ENCODE measurements around the gene PAFAH2.

PAFAH2 gene

DNA sequence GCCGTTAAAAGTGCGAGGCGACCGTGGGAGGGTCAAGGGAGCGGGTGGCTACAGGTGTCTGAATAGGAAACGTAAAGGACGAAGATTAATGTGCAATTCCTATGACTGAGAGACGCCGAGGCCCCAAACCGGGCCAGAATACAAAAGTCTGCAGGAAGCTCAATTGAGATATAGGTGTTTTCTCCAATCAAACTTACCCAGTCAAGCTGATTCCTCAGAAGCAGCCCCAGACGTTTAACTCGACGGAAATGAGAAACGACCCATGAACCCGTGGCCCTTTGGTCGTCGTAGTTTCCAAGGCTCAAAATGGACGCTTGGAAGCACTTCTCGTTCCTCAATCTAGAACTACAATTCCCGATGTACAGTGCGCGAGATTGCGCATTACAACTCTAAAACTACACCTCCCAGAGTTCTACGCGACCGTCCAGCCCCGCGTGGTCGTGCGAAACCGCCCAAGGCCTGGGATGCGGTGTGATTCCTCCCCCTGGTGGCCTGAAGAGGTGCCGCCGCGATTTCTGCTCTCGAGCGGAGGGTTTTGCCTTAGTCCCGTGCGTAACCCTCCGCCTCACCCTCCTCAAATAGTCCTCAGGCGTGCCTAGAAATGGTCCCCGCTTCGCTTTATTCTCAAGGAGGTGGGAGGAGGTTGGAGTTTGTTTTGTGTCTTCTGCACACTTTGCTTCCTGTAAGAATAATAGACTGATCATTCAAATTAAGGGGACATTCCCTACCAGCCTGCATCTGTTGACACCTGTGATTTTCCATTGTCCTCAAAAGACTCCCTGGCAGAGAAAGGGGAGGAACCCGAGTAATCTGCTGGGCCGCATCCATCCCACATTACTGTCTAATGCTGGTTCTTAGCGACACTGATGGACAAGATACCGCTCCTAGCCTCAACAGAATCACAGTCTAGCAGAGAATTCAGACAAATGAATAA lies at the start of gene PAFAH2:
Gene PAFAH2, minus strand, starts transcription at position 236 of the 934 bp plus-strand sequence. CDS start 7,247 bp downstream, outside the sequence.
- peak; percentile 99 for DNase-seq

DNA sequence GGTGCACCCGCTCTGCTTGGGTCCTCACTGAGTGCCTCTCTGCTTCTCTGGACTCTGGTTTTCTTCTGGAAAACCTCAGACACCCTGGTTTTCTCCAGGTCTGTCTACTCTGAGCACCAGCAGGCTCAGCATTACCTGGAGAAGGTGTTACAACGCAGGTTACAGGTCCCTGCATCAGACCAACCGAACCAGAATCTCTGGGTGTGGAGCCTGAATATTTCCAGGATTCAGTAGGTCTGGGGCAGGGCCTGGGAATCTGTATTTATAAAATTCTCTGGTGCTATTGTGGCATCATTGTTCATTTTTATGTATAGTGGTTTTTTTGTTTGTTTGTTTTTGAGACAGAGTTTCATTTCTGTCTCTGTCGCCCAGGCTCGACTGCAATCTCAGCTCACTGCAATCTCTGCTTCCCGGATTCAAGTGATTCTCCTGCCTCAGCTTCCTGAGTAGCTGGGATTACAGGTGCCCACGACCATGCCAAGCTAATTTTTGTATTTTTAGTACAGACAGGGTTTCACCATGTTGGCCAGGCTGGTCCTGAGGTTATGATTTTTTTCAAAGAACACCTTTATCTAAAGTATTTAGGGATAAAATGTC lies 49.5 kb upstream of the PAFAH2 start:
- DNase-seq, result no peak

DNA sequence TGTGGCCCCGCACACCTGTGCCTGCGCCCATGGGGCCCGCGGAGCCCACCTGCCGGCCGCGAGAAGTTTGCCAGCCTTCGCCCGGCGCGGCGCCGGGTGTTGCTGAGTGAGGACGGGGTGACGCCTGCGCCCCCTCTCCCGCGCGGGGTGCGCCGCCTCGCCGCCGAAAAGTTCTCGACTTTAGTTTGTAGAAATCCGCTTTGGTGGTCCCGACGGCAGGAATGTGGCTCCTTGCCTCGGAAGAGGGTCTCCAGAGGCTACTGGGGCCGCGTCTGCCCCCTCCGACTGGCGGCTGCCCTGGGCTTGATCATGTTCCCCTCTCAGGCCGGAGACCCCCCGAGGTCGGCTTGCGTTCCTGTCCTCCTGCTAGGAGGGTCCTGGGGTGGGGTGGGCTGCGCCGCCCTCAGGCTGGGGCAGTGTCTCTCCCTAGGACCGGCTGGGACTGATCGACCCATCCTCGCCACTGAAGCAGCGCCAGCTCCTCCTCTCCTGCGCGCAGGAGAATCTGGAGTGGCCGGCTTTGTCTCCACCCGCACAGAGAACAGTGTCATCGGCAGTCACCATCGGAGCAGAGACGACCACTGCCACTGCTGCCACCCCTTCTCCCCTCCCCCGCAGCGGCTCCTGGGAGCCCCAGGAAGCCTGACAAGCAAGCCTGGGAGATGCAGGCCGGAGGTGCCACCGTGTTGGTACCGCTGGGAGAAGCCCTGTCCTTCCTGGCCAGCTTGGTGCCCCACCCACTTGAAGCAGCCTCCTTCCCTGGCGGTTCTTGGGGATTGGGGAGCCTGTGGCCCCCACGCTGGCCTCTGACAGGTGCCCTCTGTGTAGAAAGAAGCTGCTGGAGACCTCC lies 48.6 kb upstream of the PAFAH2 start:
- no peak for DNase-seq

GRCh38 chr1:26045722-26046245 lies 47.9 kb upstream of the PAFAH2 start, which contains the start of gene SLC30A2:
Gene SLC30A2 (minus strand): TSS chr1:26046118. CDS start chr1:26045896, 222 bp downstream.
- no peak for DNase-seq

GRCh38 chr1:26044971-26045721 lies 47.3 kb upstream of the PAFAH2 start:
- DNase-seq, result no peak

DNA sequence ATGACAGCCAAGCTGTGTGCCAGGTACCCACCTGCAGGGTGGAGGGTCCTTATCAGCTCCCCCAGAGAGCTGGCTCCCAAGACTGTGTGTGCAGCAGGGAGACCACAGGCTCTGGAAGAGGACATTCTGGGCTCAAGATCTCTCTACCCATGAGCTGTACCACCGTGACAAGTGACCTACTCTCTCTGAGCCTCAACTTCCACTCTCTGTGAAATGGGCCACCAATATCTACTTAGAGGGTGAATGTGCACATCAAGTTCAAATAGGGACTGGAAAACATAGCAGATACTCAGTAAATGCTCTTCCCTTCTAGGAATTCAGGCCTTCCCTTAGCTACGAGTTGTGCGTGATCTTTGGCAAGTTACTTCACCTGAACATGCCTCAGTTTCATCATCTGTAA lies 46.6 kb upstream of the PAFAH2 start:
- no peak for DNase-seq

DNA sequence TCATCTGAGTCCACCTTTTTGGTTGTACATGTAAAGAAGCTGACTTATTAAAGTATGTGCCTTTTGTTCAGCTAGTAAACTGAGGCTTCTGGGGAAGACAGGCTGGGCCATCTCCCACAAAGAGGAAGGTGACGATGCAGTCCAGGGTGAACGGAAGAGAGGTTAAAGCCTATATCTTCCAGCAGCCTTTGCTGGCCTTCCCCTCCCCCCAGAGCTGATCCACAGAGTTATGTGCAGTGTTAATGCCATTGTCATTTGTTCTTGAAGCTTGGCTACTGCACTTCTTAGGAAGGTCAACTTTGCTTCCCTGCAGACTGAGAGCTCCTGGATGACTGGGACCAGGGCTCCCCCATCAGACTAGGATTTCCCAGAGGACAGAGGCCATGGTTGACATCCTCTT lies 45.9 kb upstream of the PAFAH2 start:
- no peak for DNase-seq

DNA sequence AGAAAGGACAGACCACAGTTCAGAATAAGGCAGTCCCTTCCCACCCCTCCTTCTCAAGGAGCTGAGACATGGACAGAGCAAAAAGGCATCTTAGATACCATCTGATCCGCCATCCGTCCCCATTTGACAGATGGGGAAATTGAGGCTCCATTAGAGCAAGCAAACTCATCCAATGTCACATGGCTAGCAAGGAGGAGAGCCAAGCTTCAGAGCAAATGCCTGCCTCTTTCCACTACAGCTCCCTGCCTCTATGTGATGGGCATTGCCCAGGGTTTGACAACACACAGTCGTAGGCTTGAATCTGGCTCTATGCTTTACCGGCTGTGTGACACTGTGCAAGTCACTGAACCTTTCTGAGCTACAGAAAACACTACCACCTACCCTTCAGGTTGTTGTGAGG lies 44.1 kb upstream of the PAFAH2 start:
- DNase-seq, result no peak

- DNase-seq, result no peak
Measured at GRCh38 chr1:26041401-26041800, 43.5 kb upstream of the PAFAH2 start.

- no peak for DNase-seq
Measured at GRCh38 chr1:26038904-26039303, 41.0 kb upstream of the PAFAH2 start.

- no peak for DNase-seq
Measured at GRCh38 chr1:26038477-26038876, 40.6 kb upstream of the PAFAH2 start.

- DNase-seq, result no peak
Measured at GRCh38 chr1:26037904-26038303, 40.0 kb upstream of the PAFAH2 start.

- DNase-seq, result no peak
Measured at GRCh38 chr1:26036756-26037281, 39.0 kb upstream of the PAFAH2 start.

DNA sequence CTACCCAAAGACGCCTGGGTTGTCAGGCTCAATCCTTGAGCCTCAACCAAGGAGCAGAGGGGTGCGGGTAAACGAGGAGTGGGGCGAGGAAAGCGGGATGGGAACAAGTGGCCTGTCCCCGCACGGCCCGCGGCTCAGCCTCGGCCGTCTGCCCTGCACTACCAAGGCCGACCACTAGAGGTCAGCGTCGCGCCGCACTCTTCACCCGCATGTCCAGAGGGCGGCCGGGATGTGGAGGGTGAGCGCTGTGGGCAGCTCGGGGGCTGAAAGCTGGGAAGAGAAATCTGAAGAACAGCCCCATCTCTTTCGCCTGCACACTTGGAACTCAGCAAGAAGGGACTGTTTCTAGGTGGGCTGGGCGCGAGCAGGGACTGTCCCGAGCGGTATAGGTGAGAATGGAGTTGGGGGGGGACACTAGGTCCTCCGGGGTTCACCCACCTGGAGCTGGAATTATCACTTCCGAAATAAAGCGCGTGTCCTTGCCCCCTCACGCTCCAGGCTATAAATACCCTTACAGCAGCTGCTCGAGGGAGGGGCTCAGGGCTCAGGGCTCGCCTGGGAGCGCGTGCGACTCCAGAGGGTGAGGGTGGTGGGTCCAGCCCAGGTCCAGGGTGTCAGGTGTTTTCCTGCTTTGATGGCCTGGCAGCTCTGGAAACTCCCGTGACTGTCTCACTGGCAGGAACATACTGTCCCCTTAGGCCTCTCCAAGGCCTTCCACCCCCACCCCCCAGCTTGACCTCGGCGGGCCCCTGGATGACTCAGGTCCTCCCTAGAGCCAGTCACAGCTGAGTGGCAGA lies 38.3 kb upstream of the PAFAH2 start:
- peak; percentile 66 for DNase-seq

- peak; percentile 93 for DNase-seq
Measured at GRCh38 chr1:26035203-26035958, 37.5 kb upstream of the PAFAH2 start.

DNA sequence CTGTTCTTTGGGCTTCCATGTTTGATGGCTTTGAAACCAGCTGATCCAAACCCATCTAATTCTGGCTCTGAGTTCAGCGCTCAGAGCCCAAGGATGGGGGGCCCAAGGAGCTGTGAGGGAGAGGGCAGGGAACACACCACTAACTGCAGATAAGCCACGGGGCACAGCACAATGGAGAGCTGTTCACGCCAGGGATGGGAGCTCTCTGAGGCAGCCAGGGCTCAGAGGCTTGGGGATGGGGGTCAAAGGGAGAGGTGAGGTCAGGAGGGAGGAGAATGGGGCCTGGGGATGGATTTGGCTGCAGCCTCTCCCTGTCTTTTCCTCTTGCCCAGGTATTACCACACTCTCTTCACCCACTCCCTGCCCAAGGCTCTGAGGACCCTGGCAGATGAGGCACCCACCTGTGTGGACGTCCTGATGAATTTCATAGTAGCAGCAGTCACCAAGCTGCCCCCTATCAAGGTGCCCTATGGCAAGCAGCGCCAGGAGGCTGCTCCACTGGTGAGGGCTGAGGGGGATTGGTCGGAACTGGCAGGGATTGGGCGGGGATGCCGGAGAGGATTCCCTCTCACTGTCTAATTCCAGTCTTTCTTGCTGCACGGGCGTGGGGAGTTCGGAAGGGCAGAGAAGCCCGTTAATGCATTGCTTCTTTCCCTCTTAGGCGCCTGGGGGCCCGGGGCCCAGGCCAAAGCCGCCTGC lies 36.8 kb upstream of the PAFAH2 start:
- peak; percentile 9 for DNase-seq

GRCh38 chr1:26032656-26033357 lies 34.9 kb upstream of the PAFAH2 start:
- no peak for DNase-seq

DNA sequence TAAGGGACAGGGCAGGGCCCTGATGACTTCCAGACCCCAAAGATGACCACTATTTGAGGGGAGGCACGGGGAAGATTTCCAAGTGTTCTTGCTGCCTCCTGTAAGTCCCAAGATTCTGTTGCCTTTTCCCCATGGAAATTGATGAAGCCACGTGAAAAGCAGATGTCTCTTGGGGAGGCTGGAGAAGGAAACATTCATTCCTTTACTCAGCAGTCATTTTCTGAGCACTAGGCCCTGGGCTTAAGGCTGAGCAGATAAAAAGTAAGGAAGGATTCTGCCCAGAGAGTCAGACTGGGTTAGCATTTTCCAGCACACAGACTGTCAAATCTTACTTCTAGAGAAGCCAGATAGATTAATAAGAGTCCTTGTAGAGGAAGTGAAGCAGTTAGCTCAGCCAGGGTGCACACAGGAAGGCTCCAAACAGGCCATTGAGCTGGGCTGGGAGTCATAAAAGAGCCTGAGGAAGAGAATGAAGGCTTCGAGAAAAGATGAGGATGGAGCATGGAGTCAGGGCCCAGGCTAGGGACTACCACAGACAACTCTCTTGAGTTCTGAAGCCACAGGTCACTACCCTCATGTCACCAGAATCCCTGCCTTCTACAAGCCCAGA lies 33.9 kb upstream of the PAFAH2 start:
- no peak for DNase-seq

GRCh38 chr1:26031196-26031595 lies 33.3 kb upstream of the PAFAH2 start:
- DNase-seq, result no peak

All from hematopoietic multipotent progenitor cell treated with erythropoietin and hydrocortisone succinate and interleukin-3 and kit ligand, for 8 days (in vitro differentiated cells).